RWPE2 (cell line): ENCODE results near the gene TMEM132E.

Experiments used
- ATAC-seq: fragments of 200-7000 bp; cut with Tn5 transposase; 3 replicates; pipeline ENCODE4 v1.9.1; 2021; ENCODE audit warnings: low read depth
- DNase-seq: peaks from one replicate; pipeline ENCODE4 v3.0.0-alpha.2; 2020; ENCODE audit warnings: low spot score
- H3K27ac ChIP-seq: fragments of 450-650 bp; 2 replicates; pipeline ENCODE4 v1.5.1; 2017; ENCODE audit warnings: mild to moderate bottlenecking; ENCODE audit not compliant: poor library complexity, severe bottlenecking
- H3K27me3 ChIP-seq: fragments of 250-450 bp; sonication (Bioruptor Pico); 2 replicates; pipeline ENCODE4 v1.5.1; 2021; ENCODE audit warnings: mild to moderate bottlenecking, moderate library complexity; ENCODE audit not compliant: insufficient read depth, poor library complexity, severe bottlenecking
- H3K36me3 ChIP-seq: fragments of 250-450 bp; sonication (Bioruptor Pico); 2 replicates; pipeline ENCODE4 v1.5.1; 2020; ENCODE audit warnings: low read depth, mild to moderate bottlenecking, moderate library complexity
- H3K4me1 ChIP-seq: fragments of 250-450 bp; sonication (Bioruptor Pico); 2 replicates; pipeline ENCODE4 v1.5.1; 2021; ENCODE audit warnings: mild to moderate bottlenecking, moderate library complexity; ENCODE audit not compliant: insufficient read depth, poor library complexity, severe bottlenecking
- H3K4me3 ChIP-seq: fragments of 250-450 bp; sonication (Bioruptor Pico); 2 replicates; pipeline ENCODE4 v1.5.1; 2021; ENCODE audit warnings: mild to moderate bottlenecking, moderate library complexity; ENCODE audit not compliant: severe bottlenecking
- H3K9me3 ChIP-seq: fragments of 250-450 bp; sonication (Bioruptor Pico); 2 replicates; pipeline ENCODE4 v1.5.1; 2021; ENCODE audit warnings: mild to moderate bottlenecking, moderate library complexity; ENCODE audit not compliant: severe bottlenecking
- TF ChIP-seq, protein P1 (sequence below): fragments of 450-650 bp; IDR thresholded peaks from one replicate; pipeline ENCODE4 v1.5.1; 2017; ENCODE audit warnings: mild to moderate bottlenecking, moderate library complexity; ENCODE audit not compliant: poor library complexity, severe bottlenecking

Gene TMEM132E

DNA sequence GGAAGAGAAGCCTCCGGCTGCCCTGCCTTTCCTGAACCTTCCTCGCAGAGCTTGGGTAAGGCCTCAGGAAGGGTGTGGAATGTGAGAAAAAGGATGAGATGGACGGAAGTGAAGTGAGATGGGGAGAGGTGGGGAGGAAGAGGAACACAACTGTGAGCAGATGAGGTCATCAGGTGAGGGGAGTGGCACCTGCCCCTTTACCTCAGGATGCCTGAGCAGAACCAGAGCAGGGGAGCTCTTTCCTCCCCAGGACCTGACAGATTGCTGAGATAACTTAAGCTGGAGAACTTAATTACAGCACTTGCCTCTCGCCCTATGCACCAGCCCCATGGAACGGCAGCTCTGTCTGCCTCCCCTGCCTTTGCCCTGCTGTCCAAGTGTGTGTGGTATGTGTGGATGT lies 29.8 kb downstream of the TMEM132E start:
- DNase-seq: no peak
- Histone ChIP-seq H3K4me1 (no peaks in the 10 kb centered on the region), H3K27me3 (peaks cover 4% of the 10 kb centered on the region)

DNA sequence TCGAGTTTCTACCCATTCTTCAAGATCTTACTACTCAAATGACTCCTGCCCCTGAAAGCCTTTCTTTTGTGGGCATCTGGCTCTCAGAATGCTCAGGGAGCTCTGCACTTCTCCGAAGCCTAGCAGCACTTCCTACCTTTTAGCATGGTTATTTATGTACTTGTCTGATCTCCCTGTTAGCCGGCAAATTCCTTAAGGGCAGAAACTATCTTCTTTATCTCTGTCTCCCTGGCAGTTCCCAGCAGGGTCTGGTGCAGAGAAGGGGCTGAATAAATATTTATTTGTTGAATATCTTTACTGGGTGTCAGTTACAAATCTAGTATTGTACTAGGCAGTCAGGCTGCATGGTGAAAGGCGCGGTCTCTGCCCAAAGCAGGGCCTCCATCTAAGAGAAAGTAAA lies 30.7 kb downstream of the TMEM132E start:
- no peaks in the 10 kb centered on the region for H3K36me3 ChIP-seq
- TF ChIP-seq, protein P1, sequence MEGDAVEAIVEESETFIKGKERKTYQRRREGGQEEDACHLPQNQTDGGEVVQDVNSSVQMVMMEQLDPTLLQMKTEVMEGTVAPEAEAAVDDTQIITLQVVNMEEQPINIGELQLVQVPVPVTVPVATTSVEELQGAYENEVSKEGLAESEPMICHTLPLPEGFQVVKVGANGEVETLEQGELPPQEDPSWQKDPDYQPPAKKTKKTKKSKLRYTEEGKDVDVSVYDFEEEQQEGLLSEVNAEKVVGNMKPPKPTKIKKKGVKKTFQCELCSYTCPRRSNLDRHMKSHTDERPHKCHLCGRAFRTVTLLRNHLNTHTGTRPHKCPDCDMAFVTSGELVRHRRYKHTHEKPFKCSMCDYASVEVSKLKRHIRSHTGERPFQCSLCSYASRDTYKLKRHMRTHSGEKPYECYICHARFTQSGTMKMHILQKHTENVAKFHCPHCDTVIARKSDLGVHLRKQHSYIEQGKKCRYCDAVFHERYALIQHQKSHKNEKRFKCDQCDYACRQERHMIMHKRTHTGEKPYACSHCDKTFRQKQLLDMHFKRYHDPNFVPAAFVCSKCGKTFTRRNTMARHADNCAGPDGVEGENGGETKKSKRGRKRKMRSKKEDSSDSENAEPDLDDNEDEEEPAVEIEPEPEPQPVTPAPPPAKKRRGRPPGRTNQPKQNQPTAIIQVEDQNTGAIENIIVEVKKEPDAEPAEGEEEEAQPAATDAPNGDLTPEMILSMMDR: no peak
- no peak overlapping the region for H3K27ac ChIP-seq
- no peaks in the 10 kb centered on the region for H3K9me3 ChIP-seq
- no peak for DNase-seq
- no peaks in the 10 kb centered on the region for H3K4me1 ChIP-seq
- no peak for ATAC-seq
- peaks cover 4% of the 10 kb centered on the region for H3K27me3 ChIP-seq
- no peak overlapping the region for H3K4me3 ChIP-seq

More for the DNA sequence above, 29.8 kb downstream of the TMEM132E start:
- H3K4me3 ChIP-seq: no peak overlapping the region
- H3K36me3 ChIP-seq: no peaks in the 10 kb centered on the region
- no peaks in the 10 kb centered on the region for H3K9me3 ChIP-seq
- TF ChIP-seq, protein P1: no peak
- ATAC-seq: peak; percentile 42; the same call in 2 of the 3 replicates
- no peak overlapping the region for H3K27ac ChIP-seq

DNA sequence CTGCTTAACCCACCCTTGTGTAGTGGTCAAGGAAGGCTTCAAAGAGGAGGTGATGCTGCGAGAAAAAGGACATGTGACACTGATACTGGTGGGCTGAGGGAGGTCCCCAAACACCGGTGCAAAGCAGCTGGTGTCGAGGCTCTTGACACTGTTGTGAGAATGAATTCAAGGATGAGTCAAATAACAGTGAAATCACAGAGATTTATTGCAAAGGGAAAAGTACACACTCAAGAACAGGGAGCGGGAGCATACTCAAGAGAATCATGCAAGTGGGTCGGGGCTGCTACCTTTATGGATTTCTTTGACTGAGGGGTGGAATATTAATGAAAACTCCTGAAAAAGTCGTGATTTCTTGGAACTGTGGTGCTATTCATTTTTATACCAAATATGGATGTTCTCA lies 31.1 kb downstream of the TMEM132E start:
- H3K4me1 ChIP-seq: no peaks in the 10 kb centered on the region
- H3K4me3 ChIP-seq: no peak overlapping the region
- no peak for DNase-seq
- H3K9me3 ChIP-seq: no peaks in the 10 kb centered on the region
- no peak for ATAC-seq
- no peaks in the 10 kb centered on the region for H3K36me3 ChIP-seq
- TF ChIP-seq, protein P1: no peak
- H3K27me3 ChIP-seq: peaks cover 4% of the 10 kb centered on the region
- no peak overlapping the region for H3K27ac ChIP-seq

DNA sequence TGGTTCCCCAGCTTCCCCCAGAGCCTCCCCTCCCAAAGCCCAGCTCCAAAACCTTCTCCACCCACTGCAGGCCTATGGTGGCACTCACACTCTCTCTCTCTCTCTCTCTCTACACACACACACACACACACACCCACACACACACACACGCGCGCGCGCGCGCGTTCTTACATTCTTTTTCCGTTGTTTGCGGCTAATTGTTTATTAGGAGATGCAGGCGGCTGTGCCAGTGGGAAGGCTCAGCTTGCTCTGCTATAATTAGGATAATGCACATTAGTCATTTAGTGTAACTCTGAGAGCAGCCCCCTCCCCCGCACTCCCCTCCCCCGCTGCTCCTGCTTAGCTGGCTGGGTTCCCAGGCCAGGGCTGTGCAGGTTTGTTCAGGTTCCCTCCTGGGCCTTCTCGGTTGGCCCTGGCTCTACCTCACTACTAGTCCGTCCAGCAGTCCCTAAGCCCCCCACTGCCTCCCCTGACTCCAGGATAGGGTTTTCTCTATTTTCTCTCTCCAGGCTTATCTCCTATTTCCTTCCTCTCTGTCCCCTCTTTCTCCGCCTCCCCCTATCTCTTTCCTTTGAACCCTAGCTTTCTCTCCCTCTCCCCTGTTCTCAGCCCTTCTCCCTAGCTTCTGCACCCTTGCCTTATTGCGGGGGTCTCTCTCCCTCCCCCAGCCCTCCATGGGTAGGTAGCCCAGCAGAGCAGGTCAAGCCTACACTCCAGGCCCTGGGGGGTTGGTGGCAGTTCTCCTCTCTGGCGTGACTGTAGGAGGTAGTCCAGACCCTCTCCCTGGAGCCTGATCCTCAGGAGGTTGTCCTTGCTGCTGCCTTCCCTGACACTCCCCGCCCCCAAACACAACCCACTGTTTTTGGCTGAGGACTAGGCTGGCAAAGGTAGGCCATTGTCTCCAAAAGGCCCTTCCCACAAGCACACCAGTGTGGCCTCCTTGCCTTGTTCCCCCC lies 34.0 kb downstream of the TMEM132E start:
- TF ChIP-seq, protein P1: no peak
- Histone ChIP-seq H3K27ac (no peak overlapping the region), H3K27me3 (peaks cover 13% of the 10 kb centered on the region), H3K4me3 (no peak overlapping the region), H3K9me3 (no peaks in the 10 kb centered on the region), H3K4me1 (no peaks in the 10 kb centered on the region), H3K36me3 (no peaks in the 10 kb centered on the region)
- DNase-seq (no peak), ATAC-seq (peak; percentile 51; the same call in 1 of the 3 replicates)

DNA sequence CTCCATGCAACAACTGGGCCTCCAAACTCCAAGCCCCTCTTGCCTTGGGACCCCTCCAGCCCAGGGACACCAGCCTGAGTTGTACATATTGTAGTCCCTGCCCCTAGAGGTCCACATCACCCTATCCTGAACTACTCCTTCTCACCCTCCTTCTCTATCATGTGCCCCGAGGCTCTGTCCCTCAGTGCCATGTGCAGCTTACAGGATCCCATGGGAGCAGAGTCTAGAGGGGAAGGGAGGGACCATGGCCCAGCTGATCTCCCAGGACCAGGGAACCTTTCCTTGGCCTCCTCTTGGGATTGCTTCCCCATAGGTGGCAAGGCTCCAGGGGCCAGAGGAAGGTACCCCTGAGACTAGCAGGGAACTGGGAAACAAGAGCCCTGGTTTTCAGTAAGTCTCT lies 35.3 kb downstream of the TMEM132E start:
- Histone ChIP-seq H3K4me3 (no peak overlapping the region), H3K4me1 (no peaks in the 10 kb centered on the region), H3K9me3 (no peaks in the 10 kb centered on the region), H3K36me3 (no peaks in the 10 kb centered on the region), H3K27me3 (peaks cover 13% of the 10 kb centered on the region), H3K27ac (no peak overlapping the region)
- DNase-seq (no peak), ATAC-seq (no peak)
- TF ChIP-seq, protein P1: no peak
